ENCODE measurements around the gene METAP1D. TPM values are rescaled to one million over a fixed set of nuclear protein-coding genes. Genes with fewer than 3 reads are reported as not detected.
A peak's percentile ranks its signal among the peaks of the same experiment; 100 is the strongest.

Gene METAP1D
- total RNA-seq, 1 experiment from 2014 or later: 8.6 TPM

DNA sequence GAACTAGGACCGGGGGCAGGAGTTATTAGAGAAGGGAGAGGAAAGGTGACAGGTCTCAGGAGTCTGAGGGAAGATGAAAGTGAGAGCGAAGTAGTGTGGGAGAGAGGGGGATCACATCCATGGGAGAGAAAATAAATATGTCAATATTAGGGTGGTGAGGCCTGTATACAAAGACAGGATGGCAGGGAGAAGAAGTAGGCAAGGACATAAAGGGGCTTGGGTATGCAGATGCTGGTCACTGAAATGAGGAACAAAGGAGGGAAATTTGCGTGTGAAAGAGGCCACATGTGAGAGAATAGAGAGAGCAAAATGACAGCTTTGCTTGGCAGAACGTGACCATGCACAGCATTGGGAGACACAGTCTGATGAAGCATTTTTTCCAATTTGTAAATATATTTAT is 13.6 kb downstream of the METAP1D start:
- Histone ChIP-seq H3K27me3 (ENCODE audit: control insufficient read depth, insufficient read depth, low read length) (no peaks in the 10 kb centered on the region), H3K4me3 (ENCODE audit: low read depth in 2 of 2, low read length in 2 of 2) (no peak overlapping the region), H3K9me3 (ENCODE audit: control insufficient read depth, insufficient read depth, low read depth, low read length) (no peaks in the 10 kb centered on the region), H3K4me1 (ENCODE audit: control insufficient read depth, insufficient read depth, low read length) (no peaks in the 10 kb centered on the region; the same call in 1 of the 2 replicates), H3K36me3 (ENCODE audit: control insufficient read depth, insufficient read depth, low read length) (no peaks in the 10 kb centered on the region), H3K27ac (ENCODE audit: low read length) (no peak overlapping the region)
- POLR2A ChIA-PET: interaction anchor here (0.6 to 0.7 kb wide), 2 partner anchors 92 to 94 kb away, joined by 6 to 7 read pairs; no protein-coding TSS in a partner anchor
- no peak for TF ChIP-seq SIN3A (IDR thresholded peaks at IDR 0.05; ENCODE audit: borderline replicate concordance, insufficient read depth, low read depth, low read length)
- TF ChIP-seq, protein P1, sequence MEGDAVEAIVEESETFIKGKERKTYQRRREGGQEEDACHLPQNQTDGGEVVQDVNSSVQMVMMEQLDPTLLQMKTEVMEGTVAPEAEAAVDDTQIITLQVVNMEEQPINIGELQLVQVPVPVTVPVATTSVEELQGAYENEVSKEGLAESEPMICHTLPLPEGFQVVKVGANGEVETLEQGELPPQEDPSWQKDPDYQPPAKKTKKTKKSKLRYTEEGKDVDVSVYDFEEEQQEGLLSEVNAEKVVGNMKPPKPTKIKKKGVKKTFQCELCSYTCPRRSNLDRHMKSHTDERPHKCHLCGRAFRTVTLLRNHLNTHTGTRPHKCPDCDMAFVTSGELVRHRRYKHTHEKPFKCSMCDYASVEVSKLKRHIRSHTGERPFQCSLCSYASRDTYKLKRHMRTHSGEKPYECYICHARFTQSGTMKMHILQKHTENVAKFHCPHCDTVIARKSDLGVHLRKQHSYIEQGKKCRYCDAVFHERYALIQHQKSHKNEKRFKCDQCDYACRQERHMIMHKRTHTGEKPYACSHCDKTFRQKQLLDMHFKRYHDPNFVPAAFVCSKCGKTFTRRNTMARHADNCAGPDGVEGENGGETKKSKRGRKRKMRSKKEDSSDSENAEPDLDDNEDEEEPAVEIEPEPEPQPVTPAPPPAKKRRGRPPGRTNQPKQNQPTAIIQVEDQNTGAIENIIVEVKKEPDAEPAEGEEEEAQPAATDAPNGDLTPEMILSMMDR (IDR thresholded peaks at IDR 0.05): no peak
- no peak for TF ChIP-seq POLR2AphosphoS5 (IDR thresholded peaks at IDR 0.05; ENCODE audit: low read depth, low read length)
- no peak for TF ChIP-seq TCF7L2 (IDR thresholded peaks at IDR 0.05; ENCODE audit: low read depth, low read length)
- TF ChIP-seq, protein P2, sequence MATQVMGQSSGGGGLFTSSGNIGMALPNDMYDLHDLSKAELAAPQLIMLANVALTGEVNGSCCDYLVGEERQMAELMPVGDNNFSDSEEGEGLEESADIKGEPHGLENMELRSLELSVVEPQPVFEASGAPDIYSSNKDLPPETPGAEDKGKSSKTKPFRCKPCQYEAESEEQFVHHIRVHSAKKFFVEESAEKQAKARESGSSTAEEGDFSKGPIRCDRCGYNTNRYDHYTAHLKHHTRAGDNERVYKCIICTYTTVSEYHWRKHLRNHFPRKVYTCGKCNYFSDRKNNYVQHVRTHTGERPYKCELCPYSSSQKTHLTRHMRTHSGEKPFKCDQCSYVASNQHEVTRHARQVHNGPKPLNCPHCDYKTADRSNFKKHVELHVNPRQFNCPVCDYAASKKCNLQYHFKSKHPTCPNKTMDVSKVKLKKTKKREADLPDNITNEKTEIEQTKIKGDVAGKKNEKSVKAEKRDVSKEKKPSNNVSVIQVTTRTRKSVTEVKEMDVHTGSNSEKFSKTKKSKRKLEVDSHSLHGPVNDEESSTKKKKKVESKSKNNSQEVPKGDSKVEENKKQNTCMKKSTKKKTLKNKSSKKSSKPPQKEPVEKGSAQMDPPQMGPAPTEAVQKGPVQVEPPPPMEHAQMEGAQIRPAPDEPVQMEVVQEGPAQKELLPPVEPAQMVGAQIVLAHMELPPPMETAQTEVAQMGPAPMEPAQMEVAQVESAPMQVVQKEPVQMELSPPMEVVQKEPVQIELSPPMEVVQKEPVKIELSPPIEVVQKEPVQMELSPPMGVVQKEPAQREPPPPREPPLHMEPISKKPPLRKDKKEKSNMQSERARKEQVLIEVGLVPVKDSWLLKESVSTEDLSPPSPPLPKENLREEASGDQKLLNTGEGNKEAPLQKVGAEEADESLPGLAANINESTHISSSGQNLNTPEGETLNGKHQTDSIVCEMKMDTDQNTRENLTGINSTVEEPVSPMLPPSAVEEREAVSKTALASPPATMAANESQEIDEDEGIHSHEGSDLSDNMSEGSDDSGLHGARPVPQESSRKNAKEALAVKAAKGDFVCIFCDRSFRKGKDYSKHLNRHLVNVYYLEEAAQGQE (IDR thresholded peaks at IDR 0.05; ENCODE audit: insufficient read depth in 1 of 2, low read depth in 2 of 2, low read length in 1 of 2): no peak
- ATAC-seq (no peak), DNase-seq (ENCODE audit: low read depth, low spot score) (no peak)
- in situ Hi-C loops (cut with HindIII; ENCODE audit: low pct_unique_long_range_greater_than_20kb, low sequenced_read_pairs): no loop called here
- no TSS peak for BruUV-seq (replicated peaks)
- CTCF ChIA-PET: no interaction called here
- intact Hi-C loops (cut with micrococcal nuclease; ENCODE audit: unreplicated experiment): no loop called here

DNA sequence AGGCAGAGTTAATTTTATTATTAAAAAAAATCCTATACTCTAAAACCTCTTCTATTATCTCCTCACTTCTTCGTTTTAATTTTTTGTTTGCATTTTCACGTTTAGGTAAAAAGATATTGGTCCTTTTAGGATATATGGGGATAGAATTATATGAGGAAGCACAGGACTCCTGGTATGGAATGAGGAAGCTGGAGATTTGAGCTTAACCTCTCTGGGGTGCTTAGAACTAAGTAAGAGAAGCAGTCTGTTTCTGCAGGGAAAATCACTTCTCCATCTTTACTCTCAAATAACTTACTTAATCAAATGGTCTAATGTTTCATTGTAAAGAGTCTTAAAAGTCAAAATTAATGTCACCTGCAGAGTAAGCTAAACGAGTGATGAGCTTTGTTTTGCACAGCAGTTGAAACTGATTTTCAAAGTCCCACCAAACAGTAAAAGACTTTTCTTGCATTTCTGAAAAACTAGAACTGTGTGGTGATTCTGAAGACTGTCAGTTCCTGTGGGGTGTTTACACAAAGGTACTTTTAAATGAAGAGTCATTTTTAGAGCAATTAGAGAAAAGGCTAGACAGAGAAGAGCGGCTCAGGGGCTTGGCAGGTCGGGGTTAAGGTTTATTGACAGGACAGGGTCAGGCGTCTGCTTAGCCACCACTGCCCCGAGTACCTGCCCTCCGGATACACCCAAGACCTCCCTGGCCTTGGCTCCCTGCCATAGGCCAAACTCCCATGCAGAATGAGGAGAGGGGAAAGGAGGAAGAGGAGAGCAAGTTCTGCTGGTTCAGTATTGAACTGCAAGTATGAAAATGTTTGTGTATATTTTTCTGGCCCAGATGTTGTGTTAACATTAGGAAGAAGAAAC is 21.6 kb downstream of the METAP1D start:
- H3K36me3 ChIP-seq (ENCODE audit: control insufficient read depth, insufficient read depth, low read length): no peaks in the 10 kb centered on the region
- H3K9me3 ChIP-seq (ENCODE audit: control insufficient read depth, insufficient read depth, low read depth, low read length): no peaks in the 10 kb centered on the region
- CTCF ChIA-PET: interaction anchor here (0.7 kb wide), 1 partner anchor 14 kb away, joined by 6 read pairs; no protein-coding TSS in a partner anchor
- no peaks in the 10 kb centered on the region for H3K27me3 ChIP-seq (ENCODE audit: control insufficient read depth, insufficient read depth, low read length)
- POLR2A ChIA-PET: no interaction called here
- H3K4me1 ChIP-seq (ENCODE audit: control insufficient read depth, insufficient read depth, low read length): peaks cover 17% of the 10 kb centered on the region
- no TSS peak for BruUV-seq (replicated peaks)
- H3K27ac ChIP-seq (ENCODE audit: low read length): peak overlapping the region; percentile 37
- no peak overlapping the region for H3K4me3 ChIP-seq (ENCODE audit: low read depth in 2 of 2, low read length in 2 of 2)
- TF ChIP-seq TCF7L2 (IDR thresholded peaks at IDR 0.05; ENCODE audit: low read depth, low read length) (no peak), POLR2AphosphoS5 (IDR thresholded peaks at IDR 0.05; ENCODE audit: low read depth, low read length) (no peak), SIN3A (IDR thresholded peaks at IDR 0.05; ENCODE audit: borderline replicate concordance, insufficient read depth, low read depth, low read length) (no peak)
- TF ChIP-seq, protein P2 (IDR thresholded peaks at IDR 0.05; ENCODE audit: insufficient read depth in 1 of 2, low read depth in 2 of 2, low read length in 1 of 2): no peak
- TF ChIP-seq, protein P1 (IDR thresholded peaks at IDR 0.05): no peak
- DNase-seq (ENCODE audit: low read depth, low spot score): no peak
- ATAC-seq: peak; percentile 69
- intact Hi-C loops (cut with micrococcal nuclease; ENCODE audit: unreplicated experiment) (no loop called here), in situ Hi-C loops (cut with HindIII; ENCODE audit: low pct_unique_long_range_greater_than_20kb, low sequenced_read_pairs) (no loop called here)

All from Panc1 (cell line).